Stomach (tissue), 9 donors: ENCODE measurements around the gene HCFC1. TPM values are rescaled to one million over a fixed set of nuclear protein-coding genes. Genes with fewer than 3 reads are reported as not detected.

Experiments
- DNase-seq, 2 donors: peaks; one replicate each; pipeline versions ENCODE4 v3.0.0 to v3.0.0-alpha.2; 2013 to 2019
- H3K27ac ChIP-seq, 5 donors: fragments of 200-600 bp in 4 of 5; sonication (generic) in 4 of 5; one replicate each; pipeline ENCODE4 v1.5.1; 2013 to 2019; ENCODE audit warnings: mild to moderate bottlenecking in 1 of 5, moderate library complexity in 1 of 5
- H3K27me3 ChIP-seq, 3 donors: fragments of 200-600 bp; sonication (generic); one replicate each; pipeline ENCODE4 v1.5.1; 2017 to 2019; ENCODE audit warnings: mixed run types in 1 of 3
- H3K36me3 ChIP-seq, 4 donors: fragments of 200-600 bp; sonication (generic); 1 replicate in 3 of 4; 2 replicates in 1 of 4; pipeline ENCODE4 v1.5.1; 2016 to 2019
- H3K4me1 ChIP-seq, 4 donors: fragments of 200-600 bp; sonication (generic); one replicate each; pipeline ENCODE4 v1.5.1; 2016 to 2019
- H3K4me3 ChIP-seq, 4 donors: fragments of 200-600 bp; sonication (generic) in 3 of 4; one replicate each; pipeline ENCODE4 v1.5.1; 2016 to 2019; ENCODE audit warnings: mild to moderate bottlenecking in 1 of 4
- H3K9me3 ChIP-seq, 4 donors: fragments of 200-600 bp; sonication (generic); one replicate each; pipeline ENCODE4 v1.5.1; 2016 to 2019
- CTCF ChIP-seq, 7 experiments: fragments of 450-650 bp in 4 of 7; fragments of 200-600 bp in 3 of 7; sonication (generic) in 3 of 7; IDR thresholded peaks; one replicate each; pipeline ENCODE4 v1.5.1; 2016 to 2019; ENCODE audit warnings: antibody characterized with exemption in 7 of 7, control low read depth in 2 of 7, mild to moderate bottlenecking in 1 of 7
- EP300 ChIP-seq: sonication (generic); formaldehyde crosslinking; IDR thresholded peaks from one replicate; pipeline ENCODE4 v1.6.1; 2017; ENCODE audit warnings: antibody characterized with exemption
- POLR2A ChIP-seq, 4 donors: fragments of 450-650 bp; IDR thresholded peaks; one replicate each; pipeline ENCODE4 v1.6.1; 2016; ENCODE audit warnings: antibody characterized with exemption in 4 of 4, control low read depth in 2 of 4, mild to moderate bottlenecking in 1 of 4, moderate library complexity in 1 of 4
- POLR2AphosphoS5 ChIP-seq, 3 donors: sonication (generic); formaldehyde crosslinking; IDR thresholded peaks; one replicate each; pipeline ENCODE4 v1.6.1; 2016; ENCODE audit warnings: antibody characterized with exemption in 3 of 3
- WGBS, 5 donors: extraction: QIAGEN DNeasy Blood & Tissue Kit in 3 of 5; methylation state at CpG; one replicate each; pipeline versions ENCODE4 v1.1.5 to v1.1.7; 2013 to 2018; 5-methylcytosine and 5-hydroxymethylcytosine counted together
- intact Hi-C: fragments of 100-400 bp; cut with DNase I; formaldehyde crosslinking; loops from one replicate; pipeline ENCODE4 v1.15.1; 2023; ENCODE audit warnings: low total_unique reads
- polyA plus RNA-seq, 3 donors: library from polyadenylated mRNA; stranded (reverse); fragments of 200-250 nt; gene quantifications; one replicate each; pipeline ENCODE4 v1.2.3, GENCODE V29; 2013
- total RNA-seq, 5 donors: library from RNA; depleted of rRNA; stranded (reverse); fragments of >200 nt; gene quantifications; one replicate each; pipeline versions ENCODE4 v1.1.0 to v1.2.3, GENCODE V29; 2014 to 2016
- donor health status: healthy with polysubstance abuse.
- donor health status: Bipolar disorder and iron deficiency.
- donor health status: healthy.

Gene HCFC1
- total and polyA plus RNA-seq, 8 donors: 9.0 to 61.6 (median 17.8) TPM

DNA sequence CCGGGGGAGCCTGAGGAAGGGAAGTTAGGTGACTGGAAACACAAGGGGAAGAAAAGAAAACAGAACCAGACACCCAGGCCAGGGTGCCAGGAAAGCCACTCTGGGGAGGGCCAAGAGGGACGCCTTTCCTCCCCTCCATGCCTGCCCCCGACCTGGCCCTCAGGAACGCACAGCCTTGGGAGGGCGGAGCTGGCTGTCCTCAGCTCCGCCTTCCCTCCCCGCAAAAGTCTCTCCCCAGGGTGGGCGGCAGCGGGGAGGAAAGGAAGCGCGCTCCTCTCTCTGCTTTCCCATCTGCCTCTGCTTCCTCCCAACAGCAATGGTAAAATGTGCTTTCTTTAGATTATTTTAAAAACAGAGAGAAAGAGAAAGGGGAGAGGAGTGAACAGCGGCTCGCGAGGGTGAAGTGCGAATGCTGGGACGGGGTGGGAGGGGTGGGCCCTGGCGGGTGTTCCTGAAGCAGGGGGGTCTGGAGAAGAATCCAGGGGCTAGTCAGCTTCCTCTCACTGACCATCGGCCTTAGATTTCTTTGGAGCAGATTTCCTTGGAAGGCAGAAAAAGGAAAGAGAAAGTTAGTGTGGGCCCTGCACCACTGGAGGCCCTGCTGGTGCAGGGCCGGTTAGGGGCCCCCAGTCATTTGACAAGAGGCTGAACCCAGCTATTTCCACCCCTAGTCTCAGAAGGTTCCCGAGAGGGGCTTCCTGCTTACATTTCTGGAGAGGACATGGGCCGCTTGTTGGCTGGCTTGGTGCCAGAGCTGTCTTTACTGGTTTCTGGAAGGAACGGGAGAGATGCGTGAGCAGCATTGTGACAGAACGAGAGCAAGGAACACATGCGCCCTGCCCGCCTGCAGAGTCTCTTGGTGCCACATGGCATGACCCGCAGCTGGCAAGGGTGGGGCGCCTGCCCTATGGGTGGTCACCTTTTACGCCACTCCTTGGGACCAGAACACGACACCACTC lies 22.5 kb downstream of the HCFC1 start:
- Histone ChIP-seq H3K27me3 (peaks cover 0 to 4% (median 0%) of the 10 kb centered on the region in 3 donors), H3K4me1 (peaks cover 0 to 53% (median 16%) of the 10 kb centered on the region in 4 donors), H3K36me3 (peaks cover 28 to 65% (median 58%) of the 10 kb centered on the region in 4 donors), H3K9me3 (no peaks in the 10 kb centered on the region), H3K4me3 (no peak overlapping the region), H3K27ac (peak overlapping the region in 4 of 5 donors; percentile 41 to 79 (median 60))
- 49 to 80% (median 74%) methylated on average over 19 to 30 of the region's 30 CpGs for WGBS, 5 donors
- intact Hi-C loops: no loop called here
- no peak for TF ChIP-seq EP300
- peak in 1 of 2 donors; percentile 41 for DNase-seq

GRCh38 chrX:153948002-153948466 lies 23.6 kb downstream of the HCFC1 start:
- DNase-seq: peak in 1 of 2 donors; percentile 47
- WGBS, 5 donors: 50 to 79% (median 65%) methylated on average over 7 to 10 of the region's 10 CpGs
- Histone ChIP-seq H3K4me1 (peaks cover 0 to 55% (median 14%) of the 10 kb centered on the region in 4 donors), H3K9me3 (no peaks in the 10 kb centered on the region), H3K27me3 (peaks cover 0 to 9% (median 0%) of the 10 kb centered on the region in 3 donors), H3K4me3 (no peak overlapping the region), H3K36me3 (peaks cover 28 to 54% (median 49%) of the 10 kb centered on the region in 4 donors), H3K27ac (peak overlapping the region in 4 of 5 donors; percentile 41 to 79 (median 60))
- TF ChIP-seq EP300: no peak
- TF ChIP-seq POLR2A (IDR thresholded peaks at IDR 0.05): no peak
- TF ChIP-seq POLR2AphosphoS5 (IDR thresholded peaks at IDR 0.05): no peak
- TF ChIP-seq CTCF (IDR thresholded peaks at IDR 0.05): no peak
- intact Hi-C loops: no loop called here

GRCh38 chrX:153947009-153947769 lies 24.4 kb downstream of the HCFC1 start:
- H3K4me1 ChIP-seq: peaks cover 0 to 49% (median 12%) of the 10 kb centered on the region in 4 donors
- H3K4me3 ChIP-seq: no peak overlapping the region
- TF ChIP-seq EP300: no peak
- TF ChIP-seq CTCF (IDR thresholded peaks at IDR 0.05): peak in 5 of 7 experiments; percentile 52 to 84 (median 66)
- TF ChIP-seq POLR2AphosphoS5 (IDR thresholded peaks at IDR 0.05): peak in 1 of 3 donors; percentile 33
- H3K36me3 ChIP-seq: peaks cover 22 to 45% (median 41%) of the 10 kb centered on the region in 4 donors
- H3K27me3 ChIP-seq: peaks cover 0 to 9% (median 0%) of the 10 kb centered on the region in 3 donors
- H3K27ac ChIP-seq: peak overlapping the region in 4 of 5 donors; percentile 41 to 79 (median 60)
- no peaks in the 10 kb centered on the region for H3K9me3 ChIP-seq
- peak; percentile 82 to 89 for DNase-seq
- intact Hi-C loops: no loop called here
- 33 to 55% (median 34%) methylated on average over 18 to 19 of the region's 19 CpGs for WGBS, 5 donors

- H3K27me3 ChIP-seq: peaks cover 0 to 9% (median 0%) of the 10 kb centered on the region in 3 donors
- no peaks in the 10 kb centered on the region for H3K9me3 ChIP-seq
- peaks cover 12 to 36% (median 32%) of the 10 kb centered on the region in 4 donors for H3K36me3 ChIP-seq
- TF ChIP-seq CTCF (IDR thresholded peaks at IDR 0.05) (no peak), POLR2A (IDR thresholded peaks at IDR 0.05) (no peak), POLR2AphosphoS5 (IDR thresholded peaks at IDR 0.05) (no peak), EP300 (no peak)
- WGBS, 5 donors: 74 to 90% (median 83%) methylated on average over 20 to 24 of the region's 24 CpGs
- H3K4me3 ChIP-seq: no peak overlapping the region
- intact Hi-C loops: no loop called here
- no peak for DNase-seq
- H3K4me1 ChIP-seq: peaks cover 0 to 49% (median 11%) of the 10 kb centered on the region in 4 donors
- peak overlapping the region in 2 of 5 donors; percentile 74 to 79 for H3K27ac ChIP-seq
Observed at GRCh38 chrX:153945956-153946943, 25.4 kb downstream of the HCFC1 start.
